Measurements from ENCODE around the gene CDH13.

Gene CDH13

DNA sequence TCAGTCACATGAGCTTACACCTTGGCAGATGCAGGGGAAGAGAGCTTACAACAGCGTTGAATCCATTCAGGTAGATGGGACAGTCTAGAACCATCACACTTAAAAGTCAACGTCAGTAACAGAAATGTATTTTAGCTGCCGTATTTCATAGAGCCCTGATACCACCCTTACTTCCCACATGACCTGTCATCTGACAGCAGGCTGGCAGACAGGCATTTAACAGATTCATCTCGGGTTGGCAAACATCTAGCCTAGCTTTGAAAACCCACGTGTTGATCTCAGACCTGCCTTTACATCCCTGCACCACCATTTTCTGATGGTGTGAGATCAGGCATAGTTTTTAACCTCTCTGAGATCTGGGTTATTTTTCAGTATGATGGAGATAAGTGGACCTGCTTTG is 1003.1 kb downstream of the CDH13 start:
- DNase-seq, result no peak

DNA sequence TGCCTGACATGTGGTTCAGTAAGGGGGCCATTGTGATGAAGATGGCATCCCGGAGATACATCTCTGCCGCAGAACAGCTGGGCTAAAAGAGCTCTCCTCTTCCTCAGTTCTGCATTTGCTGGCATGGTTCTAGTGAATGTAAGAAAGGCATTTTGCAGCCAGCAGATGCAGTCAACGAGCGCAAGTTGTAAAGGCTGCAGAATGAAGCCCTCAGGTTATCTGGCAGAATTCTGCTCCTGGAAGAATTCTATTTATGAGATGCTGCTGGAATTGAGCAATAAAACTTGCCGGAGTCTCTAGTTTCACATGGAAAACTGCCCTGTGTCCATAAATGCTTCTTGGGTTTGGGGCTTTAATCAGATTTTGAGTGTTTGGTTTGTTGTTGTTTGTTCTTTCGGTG is 1004.2 kb downstream of the CDH13 start:
- no peak for DNase-seq

DNA sequence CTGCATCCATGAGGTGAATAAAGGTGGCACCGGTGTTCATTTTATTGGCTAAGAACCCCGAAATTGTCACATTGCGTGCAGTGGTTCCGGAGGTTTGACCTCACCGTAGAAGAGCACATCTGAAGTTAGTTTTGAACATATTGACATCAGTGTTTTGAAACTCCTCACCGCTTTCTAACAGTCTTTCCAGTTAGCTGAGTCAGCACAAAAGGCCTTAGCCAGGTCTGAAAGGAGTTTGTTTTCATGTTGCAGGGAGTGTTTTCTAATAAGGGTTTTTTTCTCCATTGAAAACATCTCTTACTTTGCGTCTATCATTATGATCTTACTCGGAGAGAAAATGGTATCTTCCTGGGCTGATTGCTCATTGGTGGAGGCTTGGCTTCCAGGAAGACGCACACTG is 1006.5 kb downstream of the CDH13 start:
- DNase-seq, result no peak

DNA sequence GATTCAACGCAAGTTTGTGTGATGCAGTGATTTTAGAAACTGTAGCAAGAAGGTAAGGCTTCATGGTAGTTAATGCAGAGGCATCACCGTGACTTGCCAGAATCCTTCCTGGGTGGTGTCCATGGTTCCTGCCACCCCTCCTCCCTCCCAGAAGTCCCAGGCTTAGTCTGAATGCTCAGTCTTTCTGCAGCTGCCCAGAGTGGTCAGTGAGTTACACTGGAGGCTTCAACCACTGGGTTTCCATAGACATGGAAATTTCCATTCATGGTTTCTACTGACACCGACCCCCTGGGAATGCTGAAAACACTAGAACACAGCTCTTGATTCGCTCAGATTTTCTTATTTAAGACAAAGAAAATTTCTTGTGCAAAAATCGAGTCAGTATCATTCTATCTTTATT is 1021.6 kb downstream of the CDH13 start:
- DNase-seq, result no peak

- DNase-seq, result peak; percentile 15
Observed at GRCh38 chr16:83651871-83652270, 1025.1 kb downstream of the CDH13 start.

GRCh38 chr16:83652943-83653342 is 1026.2 kb downstream of the CDH13 start:
- DNase-seq, result peak; percentile 75

- peak; percentile 97 for DNase-seq
Observed at GRCh38 chr16:83653785-83654184, 1027.0 kb downstream of the CDH13 start.

DNA sequence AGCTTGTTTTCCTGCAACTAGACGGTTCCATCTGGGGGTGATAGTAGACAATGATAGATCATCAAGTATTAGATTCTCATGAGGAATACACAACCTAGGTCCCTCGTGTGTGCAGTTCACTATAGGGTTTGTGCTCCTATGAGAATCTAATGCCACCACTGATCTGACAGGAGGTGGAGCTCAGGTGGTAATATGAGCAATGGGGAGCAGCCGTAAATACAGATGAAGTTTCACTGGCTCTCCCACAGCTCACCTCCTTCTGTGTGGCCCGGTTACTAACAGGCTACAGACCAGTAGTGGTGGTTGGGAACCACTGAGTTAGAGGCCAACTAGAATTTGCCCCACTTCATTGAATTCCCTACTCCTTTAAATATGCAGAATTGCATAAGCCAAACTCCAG is 1033.5 kb downstream of the CDH13 start:
- DNase-seq, result peak; percentile 3

GRCh38 chr16:83661656-83662055 is 1034.9 kb downstream of the CDH13 start:
- DNase-seq, result no peak

- no peak for DNase-seq
Observed at GRCh38 chr16:83666449-83666848, 1039.7 kb downstream of the CDH13 start.

DNA sequence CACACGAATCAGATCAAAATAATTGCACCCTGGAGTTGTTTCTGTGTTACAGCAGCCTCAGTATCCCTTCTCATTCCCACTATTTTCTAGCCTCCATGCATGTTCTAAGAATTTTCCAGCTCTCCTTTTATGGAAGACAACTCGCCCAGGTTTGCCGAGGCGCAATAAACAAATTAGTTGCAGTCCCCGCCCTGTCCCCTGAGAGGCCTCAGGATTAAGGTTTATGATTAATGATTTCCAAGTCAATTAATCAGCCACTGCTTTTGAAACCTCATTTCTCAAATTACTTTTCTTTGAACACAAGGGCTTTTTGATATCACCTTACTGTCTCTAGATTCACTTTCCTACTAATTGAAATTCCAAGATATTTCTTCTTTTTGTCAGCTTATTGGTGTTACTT is 1042.7 kb downstream of the CDH13 start:
- DNase-seq, result no peak

DNA sequence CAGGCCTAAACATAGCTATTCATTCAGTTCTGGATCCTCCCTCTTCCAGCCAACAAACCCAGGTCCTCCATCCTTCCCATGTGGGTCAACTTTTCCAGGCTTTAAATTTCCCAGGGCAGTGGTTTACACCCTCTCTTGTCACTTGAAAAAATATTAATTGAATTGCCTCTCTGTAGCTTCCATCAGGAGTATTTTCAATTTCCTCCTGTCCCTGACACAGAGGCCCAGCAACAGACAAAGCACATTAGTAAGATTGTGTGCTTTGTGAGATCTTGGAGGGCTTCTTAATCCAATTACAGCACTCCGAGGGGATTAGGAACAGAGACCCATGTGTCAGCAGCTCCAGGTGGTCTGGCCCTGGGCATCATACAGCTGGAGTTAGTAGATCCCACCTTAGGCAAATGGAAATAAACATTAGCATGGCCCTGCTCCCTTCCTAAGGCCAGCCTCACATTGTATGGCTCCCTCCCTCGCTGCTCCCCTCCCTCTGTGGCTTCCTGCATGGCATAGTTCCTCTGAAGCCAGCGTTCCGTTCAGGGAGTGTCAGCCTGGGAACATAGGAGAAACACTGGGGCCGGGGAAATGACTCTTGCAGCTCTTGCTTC is 1048.3 kb downstream of the CDH13 start:
- peak; percentile 53 for DNase-seq

DNA sequence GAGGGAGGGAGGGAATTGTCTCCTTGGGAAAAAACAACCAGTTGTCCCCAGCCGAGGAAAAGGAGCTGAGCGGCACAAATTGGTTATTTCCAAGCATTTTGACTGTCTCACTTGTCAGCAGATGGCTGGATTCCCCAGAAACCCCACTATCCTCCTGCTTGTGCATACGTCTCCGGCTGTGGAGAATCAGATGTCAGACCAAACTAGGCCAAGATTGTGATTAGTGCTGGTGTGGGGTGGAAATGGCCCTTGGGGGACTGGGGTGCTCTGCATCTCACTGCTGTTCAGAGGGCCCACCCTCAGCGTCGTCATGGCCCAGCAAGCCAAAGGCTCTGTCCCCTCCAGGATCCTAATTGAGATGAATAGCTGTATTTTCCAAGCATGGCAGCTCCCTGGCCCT is 1049.3 kb downstream of the CDH13 start:
- DNase-seq, result no peak

GRCh38 chr16:83680980-83681379 is 1054.2 kb downstream of the CDH13 start:
- no peak for DNase-seq

- DNase-seq, result no peak
Observed at GRCh38 chr16:83681381-83681956, 1054.7 kb downstream of the CDH13 start.

DNA sequence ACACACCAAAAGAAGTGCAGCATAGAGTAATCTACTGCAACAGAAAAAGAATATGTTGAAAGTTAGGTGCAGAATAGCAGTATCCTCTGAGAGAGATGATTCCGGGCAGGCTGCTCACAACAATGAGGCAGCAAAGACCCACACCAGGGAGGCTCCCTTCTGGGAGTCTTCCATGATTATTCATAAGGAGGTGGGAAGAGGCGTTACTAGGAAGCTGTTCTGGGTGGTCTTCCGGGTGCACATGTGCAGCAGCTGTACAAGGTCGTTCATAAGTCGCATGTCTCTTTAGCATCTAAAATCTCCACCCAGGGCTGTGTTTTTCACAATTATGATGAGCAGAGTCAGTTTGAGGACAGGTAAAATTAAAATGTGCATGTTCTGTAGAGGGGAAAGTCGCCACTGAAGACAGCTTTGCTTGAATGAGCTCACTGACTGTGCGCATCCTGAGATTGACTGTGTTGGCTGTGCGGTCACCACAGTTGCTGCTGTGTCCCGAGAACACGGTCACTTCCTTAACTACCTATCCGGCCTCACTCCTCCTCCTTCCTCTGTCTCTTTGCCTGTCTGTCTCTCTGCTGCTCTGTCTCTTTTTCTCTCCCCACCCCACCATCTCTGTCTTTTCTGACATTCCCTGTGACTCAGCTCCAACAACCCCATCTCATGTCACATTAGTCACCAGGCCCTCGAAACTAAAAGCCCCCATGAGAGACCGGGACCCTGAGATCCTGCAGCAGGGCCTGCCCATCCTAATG is 1055.5 kb downstream of the CDH13 start:
- DNase-seq, result peak; percentile 79

DNA sequence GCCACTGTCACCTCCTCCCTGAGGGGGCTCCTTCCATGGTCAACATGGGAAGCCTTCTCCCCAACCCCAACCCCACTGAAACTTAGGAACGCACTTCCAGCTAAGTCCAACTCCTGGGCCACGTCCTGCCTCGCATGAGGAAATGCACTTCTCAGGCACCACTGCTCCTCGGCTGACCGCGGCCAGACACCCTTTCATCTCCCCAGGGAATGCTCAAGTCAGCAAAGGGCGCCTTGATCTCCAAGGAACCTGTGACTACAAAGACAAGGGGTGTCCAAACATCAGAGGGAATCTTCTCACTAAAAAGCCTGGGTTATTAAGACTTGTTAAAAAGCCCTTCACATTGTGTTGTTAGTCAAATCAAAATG is 1056.1 kb downstream of the CDH13 start:
- DNase-seq, result no peak

GRCh38 chr16:83685615-83686165 is 1058.9 kb downstream of the CDH13 start:
- no peak for DNase-seq

- DNase-seq, result peak; percentile 44
Observed at GRCh38 chr16:83686726-83687125, 1060.0 kb downstream of the CDH13 start.

DNA sequence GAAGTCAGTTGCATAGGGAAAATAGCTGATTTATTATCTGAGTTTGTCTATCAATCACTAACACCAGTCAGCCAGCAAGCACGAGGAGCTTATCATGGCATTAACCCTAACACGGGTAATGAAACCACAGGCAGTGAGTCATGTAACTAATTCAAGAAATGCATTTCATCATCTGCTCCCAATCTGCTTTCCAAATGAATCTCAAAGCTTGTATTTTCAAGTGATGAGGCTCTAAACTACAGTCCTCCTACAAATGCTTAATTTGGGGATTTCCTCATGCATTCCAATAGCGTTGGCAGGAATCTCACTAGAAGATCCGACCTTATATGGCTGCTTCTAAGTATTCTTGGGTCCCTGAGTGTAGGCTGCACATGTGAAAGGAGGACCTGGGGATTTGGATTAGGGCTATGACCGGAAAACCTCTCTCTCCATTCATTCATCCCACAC is 1062.6 kb downstream of the CDH13 start:
- DNase-seq, result peak; percentile 99

GRCh38 chr16:83692224-83692623 is 1065.5 kb downstream of the CDH13 start:
- peak; percentile 52 for DNase-seq

GRCh38 chr16:83698964-83699363 is 1072.2 kb downstream of the CDH13 start:
- no peak for DNase-seq

DNA sequence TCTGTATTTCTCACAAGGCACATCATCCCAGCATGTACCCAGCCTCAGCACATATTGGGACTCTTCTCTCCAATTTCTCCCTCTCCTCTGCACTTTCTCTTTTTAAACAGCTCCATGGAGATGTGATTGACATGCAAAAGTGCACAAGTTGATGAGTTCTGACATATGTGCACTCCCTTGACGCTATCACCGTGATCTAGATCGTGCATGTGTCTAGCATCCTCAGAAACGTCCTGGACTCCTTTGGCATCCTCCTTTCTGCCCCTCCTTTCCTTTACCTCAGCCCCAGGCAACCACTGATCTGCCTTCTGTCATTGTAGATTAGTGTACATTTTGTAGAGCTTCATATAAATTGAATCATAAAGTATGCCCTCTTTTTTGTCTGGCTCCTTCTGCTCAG is 1073.0 kb downstream of the CDH13 start:
- no peak for DNase-seq

- DNase-seq, result no peak
Observed at GRCh38 chr16:83700918-83701317, 1074.1 kb downstream of the CDH13 start.
